Activated CD4-positive, alpha-beta T cell treated with anti-CD3 and anti-CD28 coated beads, Interleukin-2, amount 50 U/mL, for 4 hours (primary cell): Measurements from ENCODE around the gene ABTB1.

ENCODE experiments used
- DNase-seq, 2 experiments: peaks; one replicate each; pipeline ENCODE4 v3.0.0-alpha.2; 2020

ABTB1 gene

GRCh38 chr3:127672429-127673190, at the start of gene ABTB1:
Gene ABTB1, plus strand, starts transcription at chr3:127672952. Its CDS starts 74 bp downstream, at chr3:127673026.
- peak; percentile 81 for DNase-seq

GRCh38 chr3:127624063-127624462, 48.7 kb upstream of the ABTB1 start:
- DNase-seq, result no peak

- DNase-seq, result no peak
These were observed 46.9 kb upstream of the ABTB1 start for GRCh38 chr3:127625821-127626220.

GRCh38 chr3:127628426-127628787, 44.3 kb upstream of the ABTB1 start:
- DNase-seq, result no peak

- peak; percentile 18 to 21 for DNase-seq
These were observed 43.8 kb upstream of the ABTB1 start, which contains the start of gene PODXL2 for GRCh38 chr3:127628788-127629466. Gene PODXL2, plus strand, starts transcription at chr3:127629185. Its CDS starts 35 bp downstream, at chr3:127629220.

- peak; percentile 62 to 71 for DNase-seq
These were observed 43.0 kb upstream of the ABTB1 start for GRCh38 chr3:127629467-127630403.

- no peak for DNase-seq
These were observed 41.7 kb upstream of the ABTB1 start for GRCh38 chr3:127630811-127631714.

GRCh38 chr3:127632035-127632820, 40.5 kb upstream of the ABTB1 start:
- DNase-seq, result no peak

- no peak for DNase-seq
These were observed 38.1 kb upstream of the ABTB1 start for GRCh38 chr3:127634653-127635052.

GRCh38 chr3:127637546-127637945, 35.2 kb upstream of the ABTB1 start:
- no peak for DNase-seq

- DNase-seq, result no peak
These were observed 34.8 kb upstream of the ABTB1 start for GRCh38 chr3:127637971-127638370.

- no peak for DNase-seq
These were observed 33.3 kb upstream of the ABTB1 start for GRCh38 chr3:127639173-127640041.

- no peak for DNase-seq
These were observed 32.8 kb upstream of the ABTB1 start for GRCh38 chr3:127640042-127640355.

GRCh38 chr3:127644641-127645370, 27.9 kb upstream of the ABTB1 start:
- no peak for DNase-seq

- DNase-seq, result no peak
These were observed 27.3 kb upstream of the ABTB1 start for GRCh38 chr3:127645371-127646015.

- no peak for DNase-seq
These were observed 26.2 kb upstream of the ABTB1 start for GRCh38 chr3:127646501-127647046.

GRCh38 chr3:127647166-127647844, 25.4 kb upstream of the ABTB1 start:
- no peak for DNase-seq

- DNase-seq, result no peak
These were observed 24.9 kb upstream of the ABTB1 start for GRCh38 chr3:127647845-127648204.
